Neural cell (in vitro differentiated cells): Measurements from ENCODE around the gene CCDC158. TPM values are rescaled to one million over a fixed set of nuclear protein-coding genes. Genes with fewer than 3 reads are reported as not detected.

ENCODE experiments used
- H2AFZ ChIP-seq: fragments of 200-600, 300-800 bp; sonication (generic), shearing (Covaris generic); 2 replicates; pipeline ENCODE4 v1.6.0; 2014; ENCODE audit warnings: low read depth, mild to moderate bottlenecking, antibody characterized with exemption, low read length, moderate library complexity
- H3F3A ChIP-seq: fragments of 200-600 bp; shearing (Covaris generic); 2 replicates; pipeline ENCODE4 v1.6.1; 2016; ENCODE audit warnings: mild to moderate bottlenecking, moderate library complexity, mixed read lengths, antibody characterized with exemption, low read length; ENCODE audit not compliant: insufficient read depth, poor library complexity, severe bottlenecking
- H3K27ac ChIP-seq: fragments of 200-600, 300-800 bp; sonication (generic), shearing (Covaris generic); 2 replicates; pipeline ENCODE4 v1.5.1; 2014; ENCODE audit warnings: mild to moderate bottlenecking, low read length, moderate library complexity
- H3K27me3 ChIP-seq: fragments of 300-800, 200-600 bp; sonication (generic), shearing (Covaris generic); 2 replicates; pipeline ENCODE4 v1.6.0; 2014; ENCODE audit warnings: mild to moderate bottlenecking, low read depth, low read length, moderate library complexity; ENCODE audit not compliant: insufficient read depth
- H3K36me3 ChIP-seq: fragments of 300-800, 200-600 bp; sonication (generic), shearing (Covaris generic); 2 replicates; pipeline ENCODE4 v1.5.1; 2014; ENCODE audit warnings: mild to moderate bottlenecking, antibody characterized with exemption, low read length, moderate library complexity; ENCODE audit not compliant: insufficient read depth
- H3K4me2 ChIP-seq: fragments of 300-800, 200-600 bp; sonication (generic), shearing (Covaris generic); 2 replicates; pipeline ENCODE4 v1.6.0; 2014; ENCODE audit warnings: mild to moderate bottlenecking, low read length
- H3K4me3 ChIP-seq: fragments of 300-800, 200-600 bp; sonication (generic), shearing (Covaris generic); 2 replicates; pipeline ENCODE4 v1.5.1; 2014; ENCODE audit warnings: mild to moderate bottlenecking, low read length, moderate library complexity
- H3K79me2 ChIP-seq: fragments of 200-600 bp; shearing (Covaris generic); replicated peaks from 2 replicates; pipeline ENCODE4 v1.6.0; 2014; ENCODE audit warnings: mild to moderate bottlenecking, low read length, moderate library complexity; ENCODE audit not compliant: insufficient read depth
- H3K9ac ChIP-seq: fragments of 300-800, 200-600 bp; sonication (generic), shearing (Covaris generic); 2 replicates; pipeline ENCODE4 v1.6.1; 2016; ENCODE audit warnings: mild to moderate bottlenecking, low read length, mixed read lengths
- H3K9me2 ChIP-seq: fragments of 200-600 bp; shearing (Covaris generic); 2 replicates; pipeline ENCODE4 v1.6.1; 2016; ENCODE audit warnings: mild to moderate bottlenecking, low read length, mixed read lengths; ENCODE audit not compliant: insufficient read depth
- H3K9me3 ChIP-seq: fragments of 200-600, 300-800 bp; sonication (generic), shearing (Covaris generic); 2 replicates; pipeline ENCODE4 v1.6.1; 2016; ENCODE audit warnings: mild to moderate bottlenecking, mixed run types, low read length, moderate library complexity, mixed read lengths
- H4K20me1 ChIP-seq: fragments of 200-600 bp; shearing (Covaris generic); 2 replicates; pipeline ENCODE4 v1.6.1; 2016; ENCODE audit warnings: mild to moderate bottlenecking, mixed run types; ENCODE audit not compliant: insufficient read depth
- EP300 ChIP-seq: fragments of 450-650 bp; conservative IDR thresholded peaks from 2 replicates; pipeline ENCODE4 v1.6.1; 2014; ENCODE audit warnings: antibody characterized with exemption, mild to moderate bottlenecking, moderate library complexity; ENCODE audit not compliant: poor library complexity, severe bottlenecking
- EZH2 ChIP-seq: fragments of 200-600, 300-800 bp; shearing (Covaris generic), sonication (generic); IDR thresholded peaks from 2 replicates; pipeline ENCODE4 v1.6.1; 2014; ENCODE audit warnings: antibody characterized with exemption, low read length, borderline replicate concordance, mild to moderate bottlenecking; ENCODE audit not compliant: insufficient read depth, poor library complexity, severe bottlenecking
- MXI1 ChIP-seq: fragments of 450-650 bp; conservative IDR thresholded peaks from 2 replicates; pipeline ENCODE4 v1.6.1; 2014; ENCODE audit warnings: antibody characterized with exemption, mild to moderate bottlenecking; ENCODE audit not compliant: poor library complexity, severe bottlenecking
- POLR2AphosphoS5 ChIP-seq: IDR thresholded peaks from 2 replicates; pipeline ENCODE4 v1.6.1; 2012
- RAD21 ChIP-seq: fragments of 450-650 bp; conservative IDR thresholded peaks from 2 replicates; pipeline ENCODE4 v1.6.1; 2014; ENCODE audit warnings: antibody characterized with exemption, mild to moderate bottlenecking, moderate library complexity
- SMC3 ChIP-seq: fragments of 450-650 bp; conservative IDR thresholded peaks from 2 replicates; pipeline ENCODE4 v1.6.1; 2014; ENCODE audit warnings: antibody characterized with exemption, mild to moderate bottlenecking, moderate library complexity; ENCODE audit not compliant: poor library complexity
- TAF1 ChIP-seq: IDR thresholded peaks from 2 replicates; pipeline ENCODE4 v1.6.1; 2012; ENCODE audit warnings: low read depth
- polyA plus RNA-seq: library from polyadenylated mRNA; depleted of rRNA; stranded (reverse); fragments of >200 nt; gene quantifications from 2 replicates; pipeline ENCODE4 v1.2.3, GENCODE V29; 2014
- TF ChIP-seq, protein P1 (sequence below): IDR thresholded peaks from 2 replicates; pipeline ENCODE4 v1.6.1; 2012; ENCODE audit warnings: borderline replicate concordance
- TF ChIP-seq, protein P2 (sequence below): fragments of 450-650 bp; IDR thresholded peaks from 2 replicates; pipeline ENCODE4 v1.5.1; 2014; ENCODE audit warnings: antibody characterized with exemption, mild to moderate bottlenecking, moderate library complexity; ENCODE audit not compliant: poor library complexity, severe bottlenecking

CCDC158 gene
- polyA plus RNA-seq, 1 donor from 2014 or later, result not detected

DNA sequence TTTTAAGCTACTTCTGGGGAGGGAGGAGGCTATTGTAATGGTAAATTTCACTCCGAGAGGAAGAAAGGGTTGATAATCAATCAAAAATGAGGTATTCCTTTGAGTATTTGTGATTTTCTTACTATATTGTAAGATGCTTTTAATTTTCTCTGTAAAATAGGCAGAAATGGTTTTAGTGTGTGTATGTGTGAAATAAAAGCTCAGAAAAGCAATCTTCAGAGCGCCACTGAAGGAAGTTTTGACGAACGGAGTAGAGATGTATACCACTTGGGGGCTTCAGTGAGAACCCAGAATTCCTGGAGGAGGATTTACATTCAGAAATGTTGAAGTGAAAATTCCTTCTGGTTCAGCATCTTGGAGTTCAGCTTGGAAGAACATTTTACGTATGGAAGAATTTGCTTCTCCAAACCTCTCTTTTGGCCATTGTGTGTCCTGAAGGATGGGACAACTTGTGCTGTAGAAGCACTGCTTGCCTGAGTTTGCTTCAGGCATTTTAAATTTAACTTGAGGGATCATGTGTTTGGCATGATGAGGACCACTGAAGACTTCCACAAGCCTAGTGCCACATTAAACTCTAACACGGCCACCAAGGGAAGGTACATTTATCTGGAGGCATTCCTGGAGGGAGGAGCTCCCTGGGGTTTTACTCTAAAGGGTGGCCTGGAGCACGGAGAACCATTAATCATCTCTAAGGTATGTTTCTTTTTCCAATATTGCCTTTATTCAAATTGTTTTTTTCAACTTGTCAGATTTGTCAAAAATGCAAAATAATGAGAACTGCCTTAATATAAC lies 14.8 kb upstream of the CCDC158 start:
- Histone ChIP-seq H3K9me3 (no peaks in the 10 kb centered on the region), H3K9ac (no peak overlapping the region), H3F3A (peaks cover 5% of the 10 kb centered on the region), H3K36me3 (no peaks in the 10 kb centered on the region), H3K27ac (no peak overlapping the region), H3K27me3 (no peaks in the 10 kb centered on the region), H3K4me2 (peak overlapping the region; percentile 6), H2AFZ (no peak overlapping the region), H3K4me3 (peak overlapping the region; percentile 53), H4K20me1 (no peaks in the 10 kb centered on the region), H3K9me2 (no peaks in the 10 kb centered on the region), H3K79me2 (peaks cover 70% of the 10 kb centered on the region)
- no peak for TF ChIP-seq TAF1
- TF ChIP-seq, protein P1, sequence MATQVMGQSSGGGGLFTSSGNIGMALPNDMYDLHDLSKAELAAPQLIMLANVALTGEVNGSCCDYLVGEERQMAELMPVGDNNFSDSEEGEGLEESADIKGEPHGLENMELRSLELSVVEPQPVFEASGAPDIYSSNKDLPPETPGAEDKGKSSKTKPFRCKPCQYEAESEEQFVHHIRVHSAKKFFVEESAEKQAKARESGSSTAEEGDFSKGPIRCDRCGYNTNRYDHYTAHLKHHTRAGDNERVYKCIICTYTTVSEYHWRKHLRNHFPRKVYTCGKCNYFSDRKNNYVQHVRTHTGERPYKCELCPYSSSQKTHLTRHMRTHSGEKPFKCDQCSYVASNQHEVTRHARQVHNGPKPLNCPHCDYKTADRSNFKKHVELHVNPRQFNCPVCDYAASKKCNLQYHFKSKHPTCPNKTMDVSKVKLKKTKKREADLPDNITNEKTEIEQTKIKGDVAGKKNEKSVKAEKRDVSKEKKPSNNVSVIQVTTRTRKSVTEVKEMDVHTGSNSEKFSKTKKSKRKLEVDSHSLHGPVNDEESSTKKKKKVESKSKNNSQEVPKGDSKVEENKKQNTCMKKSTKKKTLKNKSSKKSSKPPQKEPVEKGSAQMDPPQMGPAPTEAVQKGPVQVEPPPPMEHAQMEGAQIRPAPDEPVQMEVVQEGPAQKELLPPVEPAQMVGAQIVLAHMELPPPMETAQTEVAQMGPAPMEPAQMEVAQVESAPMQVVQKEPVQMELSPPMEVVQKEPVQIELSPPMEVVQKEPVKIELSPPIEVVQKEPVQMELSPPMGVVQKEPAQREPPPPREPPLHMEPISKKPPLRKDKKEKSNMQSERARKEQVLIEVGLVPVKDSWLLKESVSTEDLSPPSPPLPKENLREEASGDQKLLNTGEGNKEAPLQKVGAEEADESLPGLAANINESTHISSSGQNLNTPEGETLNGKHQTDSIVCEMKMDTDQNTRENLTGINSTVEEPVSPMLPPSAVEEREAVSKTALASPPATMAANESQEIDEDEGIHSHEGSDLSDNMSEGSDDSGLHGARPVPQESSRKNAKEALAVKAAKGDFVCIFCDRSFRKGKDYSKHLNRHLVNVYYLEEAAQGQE, result peak; percentile 20
- no peak for TF ChIP-seq EP300
- TF ChIP-seq EZH2, result no peak
- no peak for TF ChIP-seq MXI1
- TF ChIP-seq SMC3, result peak; percentile 63
- TF ChIP-seq, protein P2, sequence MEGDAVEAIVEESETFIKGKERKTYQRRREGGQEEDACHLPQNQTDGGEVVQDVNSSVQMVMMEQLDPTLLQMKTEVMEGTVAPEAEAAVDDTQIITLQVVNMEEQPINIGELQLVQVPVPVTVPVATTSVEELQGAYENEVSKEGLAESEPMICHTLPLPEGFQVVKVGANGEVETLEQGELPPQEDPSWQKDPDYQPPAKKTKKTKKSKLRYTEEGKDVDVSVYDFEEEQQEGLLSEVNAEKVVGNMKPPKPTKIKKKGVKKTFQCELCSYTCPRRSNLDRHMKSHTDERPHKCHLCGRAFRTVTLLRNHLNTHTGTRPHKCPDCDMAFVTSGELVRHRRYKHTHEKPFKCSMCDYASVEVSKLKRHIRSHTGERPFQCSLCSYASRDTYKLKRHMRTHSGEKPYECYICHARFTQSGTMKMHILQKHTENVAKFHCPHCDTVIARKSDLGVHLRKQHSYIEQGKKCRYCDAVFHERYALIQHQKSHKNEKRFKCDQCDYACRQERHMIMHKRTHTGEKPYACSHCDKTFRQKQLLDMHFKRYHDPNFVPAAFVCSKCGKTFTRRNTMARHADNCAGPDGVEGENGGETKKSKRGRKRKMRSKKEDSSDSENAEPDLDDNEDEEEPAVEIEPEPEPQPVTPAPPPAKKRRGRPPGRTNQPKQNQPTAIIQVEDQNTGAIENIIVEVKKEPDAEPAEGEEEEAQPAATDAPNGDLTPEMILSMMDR, result peak; percentile 54
- TF ChIP-seq POLR2AphosphoS5, result no peak
- TF ChIP-seq RAD21, result peak; percentile 44

DNA sequence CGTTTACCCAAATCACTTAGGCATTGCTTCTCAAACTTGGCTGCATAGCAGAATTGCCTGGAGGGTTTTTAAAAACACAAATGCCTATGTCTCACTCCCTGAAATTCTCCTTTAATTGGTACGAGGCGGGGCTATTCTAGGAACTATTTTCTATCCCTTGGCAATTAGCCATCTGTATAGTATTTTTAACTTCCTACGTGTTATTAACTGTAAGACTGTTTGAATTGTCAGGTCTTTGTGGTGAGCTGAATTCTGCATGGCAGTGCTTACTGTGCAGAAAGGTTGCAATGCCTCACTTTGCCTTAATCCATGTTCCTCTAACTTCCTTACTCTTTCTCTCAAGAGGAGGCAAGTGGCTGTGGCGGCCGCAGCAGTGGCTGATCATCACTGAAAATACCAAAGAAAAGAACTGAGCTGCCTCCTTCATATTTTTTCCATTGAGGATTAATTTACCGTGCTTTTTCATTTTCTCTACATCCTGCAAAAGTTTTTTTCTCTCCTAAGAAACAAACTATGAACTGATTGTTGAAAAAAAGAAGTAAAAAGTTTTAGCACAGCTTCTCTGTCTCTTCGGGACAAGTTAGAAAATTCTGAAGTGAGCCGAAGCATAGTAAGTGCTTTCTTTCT lies 14.1 kb upstream of the CCDC158 start, which contains the start of gene SHROOM3:
Gene SHROOM3, plus strand, starts transcription at position 329 of the 627 bp plus-strand sequence. CDS start 824 bp downstream, outside the sequence.
- Histone ChIP-seq H3K9me3 (no peaks in the 10 kb centered on the region), H3K4me2 (peak within 1 kb of the TSS; percentile 6), H3F3A (peaks cover 5% of the 10 kb centered on the region), H3K27ac (no peak within 1 kb of the TSS), H3K27me3 (no peaks in the 10 kb centered on the region), H4K20me1 (no peaks in the 10 kb centered on the region), H3K9me2 (no peaks in the 10 kb centered on the region), H3K36me3 (no peaks in the 10 kb centered on the region), H3K4me3 (peak within 1 kb of the TSS; percentile 53), H2AFZ (no peak within 1 kb of the TSS), H3K79me2 (peaks cover 63% of the 10 kb centered on the region), H3K9ac (no peak within 1 kb of the TSS)
- TF ChIP-seq, protein P1, result no peak
- TF ChIP-seq EZH2 (no peak), POLR2AphosphoS5 (no peak), TAF1 (no peak), SMC3 (no peak), MXI1 (no peak), EP300 (no peak), RAD21 (no peak)
- TF ChIP-seq, protein P2, result no peak
